Liver (tissue), 2 donors: ENCODE measurements around the gene FN3K.

ENCODE experiments used
- YY1 ChIP-seq: IDR thresholded peaks from 2 replicates; pipeline ENCODE4 v1.6.1; 2016; ENCODE audit warnings: antibody characterized with exemption, mild to moderate bottlenecking
- TF ChIP-seq, protein P1 (sequence below): fragments of 150-350 bp; IDR thresholded peaks from 2 replicates; pipeline ENCODE4 v1.5.1; 2017; ENCODE audit warnings: improper control_type of control experiment, low read depth, low read length; ENCODE audit not compliant: missing input control
- donor health status: healthy.

DNA sequence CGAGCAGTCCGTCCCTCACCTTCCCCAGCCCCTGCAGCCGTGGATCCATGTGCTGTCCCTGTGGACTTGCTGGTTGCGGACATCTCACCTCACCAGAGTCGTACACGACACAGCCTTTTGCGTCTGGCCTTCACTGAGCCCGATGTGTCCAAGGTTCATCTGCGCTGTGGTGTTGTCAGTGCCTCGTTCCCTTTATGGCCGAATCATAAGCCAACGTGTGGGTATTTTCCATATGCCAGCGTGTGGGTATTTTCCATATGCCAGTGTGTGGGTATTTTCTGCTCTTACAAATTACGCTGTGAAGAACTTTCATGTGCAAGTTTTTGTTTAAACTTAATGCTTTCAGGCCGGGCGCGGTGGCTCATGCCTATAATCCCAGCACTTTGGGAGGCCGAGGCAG is 48.1 kb downstream of the FN3K start:
- TF ChIP-seq, protein P1, sequence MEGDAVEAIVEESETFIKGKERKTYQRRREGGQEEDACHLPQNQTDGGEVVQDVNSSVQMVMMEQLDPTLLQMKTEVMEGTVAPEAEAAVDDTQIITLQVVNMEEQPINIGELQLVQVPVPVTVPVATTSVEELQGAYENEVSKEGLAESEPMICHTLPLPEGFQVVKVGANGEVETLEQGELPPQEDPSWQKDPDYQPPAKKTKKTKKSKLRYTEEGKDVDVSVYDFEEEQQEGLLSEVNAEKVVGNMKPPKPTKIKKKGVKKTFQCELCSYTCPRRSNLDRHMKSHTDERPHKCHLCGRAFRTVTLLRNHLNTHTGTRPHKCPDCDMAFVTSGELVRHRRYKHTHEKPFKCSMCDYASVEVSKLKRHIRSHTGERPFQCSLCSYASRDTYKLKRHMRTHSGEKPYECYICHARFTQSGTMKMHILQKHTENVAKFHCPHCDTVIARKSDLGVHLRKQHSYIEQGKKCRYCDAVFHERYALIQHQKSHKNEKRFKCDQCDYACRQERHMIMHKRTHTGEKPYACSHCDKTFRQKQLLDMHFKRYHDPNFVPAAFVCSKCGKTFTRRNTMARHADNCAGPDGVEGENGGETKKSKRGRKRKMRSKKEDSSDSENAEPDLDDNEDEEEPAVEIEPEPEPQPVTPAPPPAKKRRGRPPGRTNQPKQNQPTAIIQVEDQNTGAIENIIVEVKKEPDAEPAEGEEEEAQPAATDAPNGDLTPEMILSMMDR, result no peak
- no peak for TF ChIP-seq YY1
